SK-N-SH (cell line): Measurements from ENCODE around the gene SLC7A8.

Experiments
- EZH2phosphoT487 ChIP-seq: fragments of 200-600 bp; sonication (generic); IDR thresholded peaks from 2 replicates; pipeline ENCODE4 v1.6.1; 2017; ENCODE audit warnings: low read depth, mixed run types, mild to moderate bottlenecking, antibody characterized with exemption, moderate library complexity, borderline replicate concordance
- JUND ChIP-seq: IDR thresholded peaks from 2 replicates; pipeline ENCODE4 v1.4.0; 2012
- MXI1 ChIP-seq: IDR thresholded peaks from 2 replicates; pipeline ENCODE4 v1.6.1; 2012; ENCODE audit warnings: mild to moderate bottlenecking, low read depth, low read length, improper control_type of control experiment
- POLR2AphosphoS5 ChIP-seq: IDR thresholded peaks from 2 replicates; pipeline ENCODE4 v1.6.1; 2012; ENCODE audit warnings: low read depth, low read length
- SMC3 ChIP-seq: IDR thresholded peaks from 2 replicates; pipeline ENCODE4 v1.6.1; 2012; ENCODE audit warnings: low read depth, low read length, improper control_type of control experiment
- YY1 ChIP-seq: IDR thresholded peaks from 2 replicates; pipeline ENCODE4 v1.4.0; 2012; ENCODE audit warnings: low read depth, mild to moderate bottlenecking
- TF ChIP-seq, protein P1 (sequence below): fragments of 200-600 bp; sonication (generic); IDR thresholded peaks from 2 replicates; pipeline ENCODE4 v1.6.1; 2017; ENCODE audit warnings: antibody characterized with exemption, mild to moderate bottlenecking, moderate library complexity
- TF ChIP-seq, protein P2 (sequence below): IDR thresholded peaks from 2 replicates; pipeline ENCODE4 v1.4.0; 2012; ENCODE audit warnings: low read depth
- TF ChIP-seq, protein P3 (sequence below): IDR thresholded peaks from 2 replicates; pipeline ENCODE4 v1.6.1; 2012; ENCODE audit warnings: mild to moderate bottlenecking, low read depth, low read length, moderate library complexity

DNA sequence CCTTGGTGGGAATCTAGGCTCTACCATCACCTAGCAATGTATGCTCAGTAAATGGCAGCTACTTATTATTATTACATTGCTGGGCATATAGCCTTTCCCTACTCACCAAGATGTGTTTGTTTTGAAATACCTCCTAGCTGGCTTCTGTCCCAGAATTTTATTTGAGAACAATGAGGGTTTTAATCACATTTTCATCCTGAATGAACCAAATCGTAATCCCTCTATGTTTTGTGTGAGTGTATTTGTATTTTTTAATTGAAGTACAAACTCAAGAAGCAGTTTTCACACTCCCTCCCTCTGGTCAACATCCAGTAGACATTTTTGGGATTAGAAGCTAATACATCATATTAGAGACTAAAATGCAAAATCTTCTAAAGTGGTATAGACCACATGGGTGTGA lies 7.6 kb downstream of the SLC7A8 start:
- TF ChIP-seq JUND (no peak), POLR2AphosphoS5 (no peak), MXI1 (no peak), EZH2phosphoT487 (no peak), YY1 (no peak), SMC3 (no peak)
- TF ChIP-seq, protein P1, sequence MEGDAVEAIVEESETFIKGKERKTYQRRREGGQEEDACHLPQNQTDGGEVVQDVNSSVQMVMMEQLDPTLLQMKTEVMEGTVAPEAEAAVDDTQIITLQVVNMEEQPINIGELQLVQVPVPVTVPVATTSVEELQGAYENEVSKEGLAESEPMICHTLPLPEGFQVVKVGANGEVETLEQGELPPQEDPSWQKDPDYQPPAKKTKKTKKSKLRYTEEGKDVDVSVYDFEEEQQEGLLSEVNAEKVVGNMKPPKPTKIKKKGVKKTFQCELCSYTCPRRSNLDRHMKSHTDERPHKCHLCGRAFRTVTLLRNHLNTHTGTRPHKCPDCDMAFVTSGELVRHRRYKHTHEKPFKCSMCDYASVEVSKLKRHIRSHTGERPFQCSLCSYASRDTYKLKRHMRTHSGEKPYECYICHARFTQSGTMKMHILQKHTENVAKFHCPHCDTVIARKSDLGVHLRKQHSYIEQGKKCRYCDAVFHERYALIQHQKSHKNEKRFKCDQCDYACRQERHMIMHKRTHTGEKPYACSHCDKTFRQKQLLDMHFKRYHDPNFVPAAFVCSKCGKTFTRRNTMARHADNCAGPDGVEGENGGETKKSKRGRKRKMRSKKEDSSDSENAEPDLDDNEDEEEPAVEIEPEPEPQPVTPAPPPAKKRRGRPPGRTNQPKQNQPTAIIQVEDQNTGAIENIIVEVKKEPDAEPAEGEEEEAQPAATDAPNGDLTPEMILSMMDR, result no peak
- TF ChIP-seq, protein P2, sequence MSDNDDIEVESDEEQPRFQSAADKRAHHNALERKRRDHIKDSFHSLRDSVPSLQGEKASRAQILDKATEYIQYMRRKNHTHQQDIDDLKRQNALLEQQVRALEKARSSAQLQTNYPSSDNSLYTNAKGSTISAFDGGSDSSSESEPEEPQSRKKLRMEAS, result no peak
- TF ChIP-seq, protein P3, sequence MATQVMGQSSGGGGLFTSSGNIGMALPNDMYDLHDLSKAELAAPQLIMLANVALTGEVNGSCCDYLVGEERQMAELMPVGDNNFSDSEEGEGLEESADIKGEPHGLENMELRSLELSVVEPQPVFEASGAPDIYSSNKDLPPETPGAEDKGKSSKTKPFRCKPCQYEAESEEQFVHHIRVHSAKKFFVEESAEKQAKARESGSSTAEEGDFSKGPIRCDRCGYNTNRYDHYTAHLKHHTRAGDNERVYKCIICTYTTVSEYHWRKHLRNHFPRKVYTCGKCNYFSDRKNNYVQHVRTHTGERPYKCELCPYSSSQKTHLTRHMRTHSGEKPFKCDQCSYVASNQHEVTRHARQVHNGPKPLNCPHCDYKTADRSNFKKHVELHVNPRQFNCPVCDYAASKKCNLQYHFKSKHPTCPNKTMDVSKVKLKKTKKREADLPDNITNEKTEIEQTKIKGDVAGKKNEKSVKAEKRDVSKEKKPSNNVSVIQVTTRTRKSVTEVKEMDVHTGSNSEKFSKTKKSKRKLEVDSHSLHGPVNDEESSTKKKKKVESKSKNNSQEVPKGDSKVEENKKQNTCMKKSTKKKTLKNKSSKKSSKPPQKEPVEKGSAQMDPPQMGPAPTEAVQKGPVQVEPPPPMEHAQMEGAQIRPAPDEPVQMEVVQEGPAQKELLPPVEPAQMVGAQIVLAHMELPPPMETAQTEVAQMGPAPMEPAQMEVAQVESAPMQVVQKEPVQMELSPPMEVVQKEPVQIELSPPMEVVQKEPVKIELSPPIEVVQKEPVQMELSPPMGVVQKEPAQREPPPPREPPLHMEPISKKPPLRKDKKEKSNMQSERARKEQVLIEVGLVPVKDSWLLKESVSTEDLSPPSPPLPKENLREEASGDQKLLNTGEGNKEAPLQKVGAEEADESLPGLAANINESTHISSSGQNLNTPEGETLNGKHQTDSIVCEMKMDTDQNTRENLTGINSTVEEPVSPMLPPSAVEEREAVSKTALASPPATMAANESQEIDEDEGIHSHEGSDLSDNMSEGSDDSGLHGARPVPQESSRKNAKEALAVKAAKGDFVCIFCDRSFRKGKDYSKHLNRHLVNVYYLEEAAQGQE, result no peak
